OCI-M2 (cell line): Measurements from ENCODE around the gene TRIM24.
A peak's percentile ranks its signal among the peaks of the same experiment; 100 is the strongest.
"Not testable (repeated sequence)": the region's sequence is repeated elsewhere in the genome, so short reads cannot be mapped to it uniquely, and the experiment has no call there.

ENCODE experiments used
- DNase-seq: peaks from one replicate; lab custom pipeline; 2025; ENCODE audit not compliant: unreplicated experiment; lab: John Stamatoyannopoulos, UW

TRIM24 gene

GRCh38 chr7:138460176-138460648 is at the start of gene TRIM24:
Gene TRIM24, plus strand, starts transcription at chr7:138460259. Its CDS starts 290 bp downstream, at chr7:138460549.
- DNase-seq: no peak

DNA sequence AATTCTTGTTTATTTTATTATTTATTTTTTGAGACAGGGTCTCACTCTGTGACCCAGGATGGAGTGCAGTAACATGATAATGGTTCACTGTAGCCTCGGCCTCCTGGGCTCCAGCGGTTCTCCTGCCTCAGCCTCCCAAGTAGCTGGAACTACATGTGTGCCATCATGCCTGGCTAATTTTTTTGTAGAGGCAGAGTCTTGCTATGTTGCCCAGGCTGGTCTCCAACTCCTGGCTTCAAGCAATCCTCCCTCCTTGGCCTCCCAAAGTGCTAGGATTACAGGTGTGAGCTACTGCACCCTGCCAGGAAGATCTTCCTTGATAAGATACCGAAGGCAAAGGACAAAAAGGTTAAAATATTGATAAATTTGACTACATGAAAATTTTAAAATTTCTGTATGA is 48.0 kb upstream of the TRIM24 start:
- DNase-seq: not testable (repeated sequence)

GRCh38 chr7:138412921-138413320 is 47.1 kb upstream of the TRIM24 start:
- not testable (repeated sequence) for DNase-seq

DNA sequence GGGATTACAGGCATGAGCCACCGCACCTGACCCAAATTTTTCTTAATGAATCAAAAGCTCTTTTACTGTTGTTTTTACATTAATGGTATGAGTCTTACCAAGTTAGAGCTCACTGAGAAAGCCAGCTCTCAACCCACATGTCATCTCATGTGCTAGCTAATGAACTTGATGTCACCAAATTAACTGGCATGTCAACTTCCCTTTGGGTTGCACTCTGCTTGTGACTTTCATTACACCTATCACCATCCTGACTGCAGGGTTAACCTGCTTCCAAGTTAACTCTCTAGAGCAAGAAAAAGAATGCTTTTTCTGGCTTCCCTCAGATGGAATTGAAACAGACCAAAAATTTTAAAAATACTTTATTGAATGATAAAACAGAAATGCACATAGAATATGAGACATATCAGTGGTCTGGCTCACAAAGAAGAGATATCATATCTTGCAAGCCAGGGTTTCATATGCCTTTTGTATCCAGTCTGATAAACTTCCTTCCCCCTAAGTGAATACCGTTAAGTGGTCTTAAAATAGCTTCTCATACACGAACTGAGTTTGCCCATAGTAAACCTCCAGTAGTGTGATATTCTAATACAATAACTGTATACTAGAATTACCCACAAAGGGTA is 42.9 kb upstream of the TRIM24 start:
- peak; percentile 85 for DNase-seq

GRCh38 chr7:138417764-138418163 is 42.3 kb upstream of the TRIM24 start:
- DNase-seq: no peak

GRCh38 chr7:138418403-138418802 is 41.7 kb upstream of the TRIM24 start:
- DNase-seq: not testable (repeated sequence)

- no peak for DNase-seq
Measured at GRCh38 chr7:138425026-138425425, 35.0 kb upstream of the TRIM24 start.

GRCh38 chr7:138429577-138430250 is 30.3 kb upstream of the TRIM24 start:
- no peak for DNase-seq

- no peak for DNase-seq
Measured at GRCh38 chr7:138431517-138431916, 28.5 kb upstream of the TRIM24 start.

GRCh38 chr7:138433583-138434443 is 26.2 kb upstream of the TRIM24 start:
- DNase-seq: no peak

GRCh38 chr7:138434597-138435019 is 25.5 kb upstream of the TRIM24 start:
- no peak for DNase-seq

GRCh38 chr7:138435231-138435919 is 24.7 kb upstream of the TRIM24 start:
- DNase-seq: no peak

- no peak for DNase-seq
Measured at GRCh38 chr7:138436388-138436787, 23.7 kb upstream of the TRIM24 start.

GRCh38 chr7:138440460-138440859 is 19.6 kb upstream of the TRIM24 start:
- no peak for DNase-seq

- DNase-seq: no peak
Measured at GRCh38 chr7:138442822-138443221, 17.2 kb upstream of the TRIM24 start.

- DNase-seq: no peak
Measured at GRCh38 chr7:138449580-138449979, 10.5 kb upstream of the TRIM24 start.

GRCh38 chr7:138455609-138456008 is 4.5 kb upstream of the TRIM24 start:
- DNase-seq: no peak

DNA sequence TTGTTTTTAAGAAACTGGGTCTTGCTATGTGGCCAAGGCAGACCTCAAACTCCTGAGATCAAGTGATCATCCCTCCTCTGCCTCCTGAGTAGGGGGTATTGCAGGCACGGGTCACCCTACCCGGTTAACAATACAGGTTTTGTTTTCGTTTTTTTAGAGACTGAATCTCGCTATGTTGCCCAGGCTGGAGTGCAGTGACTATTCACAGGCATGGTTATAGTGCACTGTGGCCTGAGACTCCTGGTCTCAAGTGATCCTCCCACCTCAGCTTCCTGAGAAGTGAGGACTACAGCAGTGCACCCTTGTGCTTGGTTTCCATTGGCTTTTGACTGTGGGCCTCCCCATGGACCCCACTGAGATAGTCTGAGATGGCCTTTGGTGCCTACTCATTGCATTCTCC is 3.8 kb upstream of the TRIM24 start:
- DNase-seq: no peak

DNA sequence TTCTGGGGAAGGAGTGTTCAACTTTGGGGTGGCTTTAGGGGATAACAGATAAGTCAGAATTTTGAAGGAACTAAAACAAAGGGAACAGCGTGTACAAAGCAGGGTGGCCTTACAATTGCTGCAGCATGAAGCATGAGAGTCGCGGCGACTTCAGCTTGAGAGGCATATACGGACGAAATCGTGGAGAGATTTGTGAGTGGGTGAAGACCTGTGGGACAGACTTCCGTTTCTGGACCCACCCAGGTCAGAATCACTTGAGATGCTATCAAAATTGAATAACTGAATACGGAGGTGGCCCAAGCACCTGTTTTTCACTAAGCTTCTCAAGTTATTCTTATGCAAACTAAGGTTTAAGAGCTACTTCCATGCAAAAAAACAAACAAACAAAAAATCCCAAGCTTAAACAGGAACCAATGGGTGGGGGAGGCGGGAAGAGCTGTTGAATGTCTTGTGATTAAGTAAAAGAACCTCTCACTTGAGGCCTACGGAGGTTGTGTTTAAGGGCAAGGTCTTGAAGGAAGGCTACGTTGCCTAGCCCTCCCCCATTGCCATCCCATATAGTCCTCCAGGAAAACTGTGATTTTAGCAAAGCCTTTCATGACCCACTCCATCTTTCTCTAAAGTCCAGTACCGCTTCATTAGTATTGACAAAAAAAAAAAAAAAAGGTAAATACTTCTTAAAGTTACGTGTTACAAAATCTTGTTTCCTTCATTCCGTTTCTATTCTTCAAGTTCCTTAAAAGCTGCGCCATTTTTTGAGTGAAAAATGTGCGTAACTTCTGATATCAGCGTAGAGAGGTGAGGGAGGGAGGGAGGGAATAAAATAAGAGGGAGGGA is 1.3 kb upstream of the TRIM24 start:
- DNase-seq: no peak
